H9 (cell line): ENCODE data around the gene RMND5A. TPM values are rescaled to one million over a fixed set of nuclear protein-coding genes. Genes with fewer than 3 reads are reported as not detected.

Source experiments
- DNase-seq: peaks from one replicate; pipeline ENCODE4 v3.0.0-alpha.2; 2017
- H2AFZ ChIP-seq: one replicate; pipeline ENCODE4 v1.6.1; 2013; ENCODE audit warnings: mild to moderate bottlenecking, low read length, control low read depth, moderate library complexity
- H2AK5ac ChIP-seq: 2 replicates; pipeline ENCODE4 v1.6.1; 2013; ENCODE audit warnings: low read length, control low read depth, mixed read lengths; ENCODE audit not compliant: insufficient read length
- H2BK120ac ChIP-seq: one replicate; pipeline ENCODE4 v1.6.1; 2013; ENCODE audit warnings: low read depth, mild to moderate bottlenecking, low read length, control low read depth, inconsistent platforms; ENCODE audit not compliant: poor library complexity, severe bottlenecking
- H2BK12ac ChIP-seq: 2 replicates; pipeline ENCODE4 v1.6.1; 2013; ENCODE audit warnings: low read length, control low read depth, mixed read lengths, low read depth; ENCODE audit not compliant: insufficient read length
- H2BK15ac ChIP-seq: 2 replicates; pipeline ENCODE4 v1.6.1; 2013; ENCODE audit warnings: low read depth, low read length, control low read depth
- H2BK20ac ChIP-seq: one replicate; pipeline ENCODE4 v1.6.1; 2013; ENCODE audit warnings: low read depth, mild to moderate bottlenecking, low read length, control low read depth, inconsistent platforms; ENCODE audit not compliant: poor library complexity, severe bottlenecking
- H2BK5ac ChIP-seq: 2 replicates; pipeline ENCODE4 v1.6.1; 2013; ENCODE audit warnings: low read length, control low read depth, mixed read lengths; ENCODE audit not compliant: insufficient read length
- H3K14ac ChIP-seq: 2 replicates; pipeline ENCODE4 v1.6.1; 2013; ENCODE audit warnings: low read length, control low read depth; ENCODE audit not compliant: insufficient read depth
- H3K18ac ChIP-seq: 2 replicates; pipeline ENCODE4 v1.6.1; 2013; ENCODE audit warnings: low read depth, mild to moderate bottlenecking, mixed read lengths, low read length, control low read depth; ENCODE audit not compliant: insufficient read length
- H3K23ac ChIP-seq: 2 replicates; pipeline ENCODE4 v1.6.1; 2013; ENCODE audit warnings: low read length, control low read depth, mixed read lengths, low read depth; ENCODE audit not compliant: insufficient read length
- H3K23me2 ChIP-seq: 2 replicates; pipeline ENCODE4 v1.6.1; 2013; ENCODE audit warnings: low read depth, mild to moderate bottlenecking, mixed read lengths, low read length, control low read depth; ENCODE audit not compliant: insufficient read length, poor library complexity, severe bottlenecking
- H3K27ac ChIP-seq: 2 replicates; pipeline ENCODE4 v1.5.1; 2013; ENCODE audit warnings: low read length, control low read depth, mixed read lengths, low read depth; ENCODE audit not compliant: insufficient read length
- H3K27me3 ChIP-seq: 2 replicates; pipeline ENCODE4 v1.6.1; 2013; ENCODE audit warnings: low read length, control low read depth, inconsistent platforms; ENCODE audit not compliant: insufficient read depth
- H3K4ac ChIP-seq: 2 replicates; pipeline ENCODE4 v1.6.1; 2013; ENCODE audit warnings: low read depth, mild to moderate bottlenecking, control low read depth, inconsistent platforms, low read length, moderate library complexity
- H3K4me1 ChIP-seq: 2 replicates; pipeline ENCODE4 v1.6.1; 2013; ENCODE audit warnings: low read length, control low read depth, inconsistent platforms; ENCODE audit not compliant: insufficient read depth
- H3K4me2 ChIP-seq: 2 replicates; pipeline ENCODE4 v1.6.1; 2013; ENCODE audit warnings: low read length, control low read depth, mixed read lengths; ENCODE audit not compliant: insufficient read length, insufficient read depth
- H3K56ac ChIP-seq: 2 replicates; pipeline ENCODE4 v1.6.1; 2013; ENCODE audit warnings: low read depth, mild to moderate bottlenecking, mixed read lengths, low read length, control low read depth; ENCODE audit not compliant: insufficient read length
- H3K79me1 ChIP-seq: 2 replicates; pipeline ENCODE4 v1.6.1; 2013; ENCODE audit warnings: low read depth, mild to moderate bottlenecking, moderate library complexity, low read length, control low read depth, inconsistent platforms; ENCODE audit not compliant: insufficient read depth, poor library complexity, severe bottlenecking
- H3K79me2 ChIP-seq: 2 replicates; pipeline ENCODE4 v1.6.1; 2013; ENCODE audit warnings: low read length, control low read depth, inconsistent platforms; ENCODE audit not compliant: insufficient read depth
- H3K9ac ChIP-seq: 2 replicates; pipeline ENCODE4 v1.6.1; 2013; ENCODE audit warnings: low read length, control low read depth, mixed read lengths; ENCODE audit not compliant: insufficient read length; ENCODE audit errors: extremely low read depth
- H3K9me3 ChIP-seq: one replicate; pipeline ENCODE4 v1.6.1; 2013; ENCODE audit warnings: low read depth, low read length, inconsistent platforms; ENCODE audit not compliant: control insufficient read depth
- H3T11ph ChIP-seq: one replicate; pipeline ENCODE4 v1.6.1; 2013; ENCODE audit warnings: mild to moderate bottlenecking, low read length, control low read depth, inconsistent platforms
- H4K20me1 ChIP-seq: one replicate; pipeline ENCODE4 v1.6.1; 2013; ENCODE audit not compliant: control insufficient read depth, insufficient read length, insufficient read depth
- H4K5ac ChIP-seq: 2 replicates; pipeline ENCODE4 v1.6.1; 2013; ENCODE audit warnings: low read depth, mild to moderate bottlenecking, mixed read lengths, low read length, control low read depth; ENCODE audit not compliant: insufficient read length
- H4K8ac ChIP-seq: replicated peaks from 2 replicates; pipeline ENCODE4 v1.6.1; 2013; ENCODE audit warnings: low read length, control low read depth, mixed read lengths, low read depth; ENCODE audit not compliant: insufficient read length
- H4K91ac ChIP-seq: 2 replicates; pipeline ENCODE4 v1.6.1; 2013; ENCODE audit warnings: low read depth, mild to moderate bottlenecking, moderate library complexity, mixed read lengths, low read length, control low read depth; ENCODE audit not compliant: insufficient read length
- H3K27ac Mint-ChIP-seq, 3 experiments: 2 replicates in 2 of 3; 3 replicates in 1 of 3; pipeline ENCODE4 v1.8.0; 2020 to 2021; ENCODE audit warnings: mixed read lengths in 3 of 3, mild to moderate bottlenecking in 1 of 3, moderate library complexity in 1 of 3
- H3K27me3 Mint-ChIP-seq: 2 replicates; pipeline ENCODE4 v1.8.0; 2021; ENCODE audit warnings: low read depth, mild to moderate bottlenecking, moderate library complexity, mixed read lengths
- H3K36me3 Mint-ChIP-seq, 3 experiments: 2 replicates in 2 of 3; 3 replicates in 1 of 3; pipeline ENCODE4 v1.8.0; 2020 to 2021; ENCODE audit warnings: low read depth in 3 of 3, mixed read lengths in 3 of 3; ENCODE audit not compliant: insufficient read depth in 1 of 3
- H3K4me1 Mint-ChIP-seq, 2 experiments: 2 replicates each; pipeline ENCODE4 v1.8.0; 2020; ENCODE audit warnings: mixed read lengths in 2 of 2
- H3K4me3 Mint-ChIP-seq, 2 experiments: 2 replicates in 1 of 2; 3 replicates in 1 of 2; pipeline ENCODE4 v1.8.0; 2020 to 2021; ENCODE audit warnings: mild to moderate bottlenecking in 2 of 2, mixed read lengths in 2 of 2, moderate library complexity in 1 of 2
- H3K9me3 Mint-ChIP-seq, 2 experiments: 2 replicates in 1 of 2; 3 replicates in 1 of 2; pipeline ENCODE4 v1.8.0; 2020; ENCODE audit warnings: mild to moderate bottlenecking in 2 of 2, mixed read lengths in 2 of 2, moderate library complexity in 1 of 2
- CTCF ChIP-seq: fragments of 200-600 bp; sonication (generic); conservative IDR thresholded peaks from 3 replicates; pipeline ENCODE4 v1.8.0; 2021; ENCODE audit warnings: antibody characterized with exemption, mild to moderate bottlenecking
- WGBS: extraction: QIAGEN DNeasy Blood & Tissue Kit; methylation state at CpG from one replicate; pipeline ENCODE4 v1.1.7; 2013; ENCODE audit warnings: missing lambda C conversion rate, low lambda C conversion rate, mixed read lengths; ENCODE audit not compliant: insufficient read length; ENCODE audit errors: extremely low coverage; 5-methylcytosine and 5-hydroxymethylcytosine counted together
- total RNA-seq: library from RNA; stranded (reverse); gene quantifications from 2 replicates; pipeline ENCODE4 v1.2.1, GENCODE V29; 2021

The RMND5A gene
- total RNA-seq, 1 experiment from 2014 or later = 48.8 TPM

DNA sequence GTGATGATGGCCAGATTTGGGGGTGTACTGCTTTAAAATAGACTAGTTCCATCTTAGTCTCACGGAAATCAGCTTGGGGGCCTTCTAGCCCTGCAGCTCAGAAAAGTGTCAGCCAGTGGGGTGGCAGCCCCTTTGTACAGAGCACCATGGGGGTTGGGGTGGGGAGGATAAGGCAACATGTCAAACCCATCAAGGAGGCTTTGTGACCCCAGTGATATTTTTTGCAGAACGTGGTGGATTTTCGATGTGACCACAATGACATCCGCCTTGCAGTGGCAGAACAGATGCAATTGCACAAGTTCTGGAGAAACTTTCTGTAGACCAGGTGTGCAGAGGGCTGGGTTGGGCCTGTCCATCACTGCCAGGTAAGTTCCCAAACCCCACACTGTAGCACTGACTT lies 73.7 kb downstream of the RMND5A start:
- no peak overlapping the region for H2AK5ac ChIP-seq
- H2BK15ac ChIP-seq = no peak overlapping the region
- no peak overlapping the region for H2BK5ac ChIP-seq
- no peak overlapping the region for H3K4ac ChIP-seq
- H3K56ac ChIP-seq = no peak overlapping the region
- DNase-seq = no peak
- peaks cover 34% of the 10 kb centered on the region; the same call in 1 of the 2 replicates for H3K27me3 ChIP-seq
- no peak overlapping the region for H3K14ac ChIP-seq
- Mint-ChIP-seq H3K27me3 (peaks cover 84% of the 10 kb centered on the region), H3K4me3 (no peak overlapping the region), H3K27ac (peak overlapping the region in 1 of 3 experiments; percentile 73; a peak in 2 of 7 replicates), H3K9me3 (peaks cover 20 to 25% of the 10 kb centered on the region in 2 experiments), H3K36me3 (peaks cover 7 to 10% (median 7%) of the 10 kb centered on the region in 3 experiments; a peak in 5 of 7 replicates), H3K4me1 (peaks cover 9 to 21% of the 10 kb centered on the region in 2 experiments)
- no peak overlapping the region for H4K5ac ChIP-seq
- no peak overlapping the region for H3T11ph ChIP-seq
- H3K27ac ChIP-seq = no peak overlapping the region
- WGBS = no CpG with 5 or more reads among the region's 4 CpGs
- no peak overlapping the region for H3K4me2 ChIP-seq
- H3K9me3 ChIP-seq = peaks cover 13% of the 10 kb centered on the region
- H2BK20ac ChIP-seq = no peak overlapping the region
- H2BK120ac ChIP-seq = no peak overlapping the region
- no peak overlapping the region for H2BK12ac ChIP-seq
- no peaks in the 10 kb centered on the region for H3K4me1 ChIP-seq
- H4K91ac ChIP-seq = no peak overlapping the region
- no peak overlapping the region for H3K9ac ChIP-seq
- TF ChIP-seq CTCF = no peak
- H2AFZ ChIP-seq = no peak overlapping the region
- H3K18ac ChIP-seq = no peak overlapping the region
- H3K23ac ChIP-seq = no peak overlapping the region
- no peaks in the 10 kb centered on the region for H3K79me1 ChIP-seq
- no peaks in the 10 kb centered on the region for H3K79me2 ChIP-seq
- no peak overlapping the region for H4K8ac ChIP-seq
- peaks cover 5% of the 10 kb centered on the region for H3K23me2 ChIP-seq
- no peaks in the 10 kb centered on the region for H4K20me1 ChIP-seq
